ENCODE data around the gene AJUBA. TPM values are rescaled to one million over a fixed set of nuclear protein-coding genes. Genes with fewer than 3 reads are reported as not detected.
"Not testable (repeated sequence)": the region's sequence is repeated elsewhere in the genome, so short reads cannot be mapped to it uniquely, and the experiment has no call there.

The AJUBA gene
- polyA plus RNA-seq, 1 experiment = 77.0 TPM

DNA sequence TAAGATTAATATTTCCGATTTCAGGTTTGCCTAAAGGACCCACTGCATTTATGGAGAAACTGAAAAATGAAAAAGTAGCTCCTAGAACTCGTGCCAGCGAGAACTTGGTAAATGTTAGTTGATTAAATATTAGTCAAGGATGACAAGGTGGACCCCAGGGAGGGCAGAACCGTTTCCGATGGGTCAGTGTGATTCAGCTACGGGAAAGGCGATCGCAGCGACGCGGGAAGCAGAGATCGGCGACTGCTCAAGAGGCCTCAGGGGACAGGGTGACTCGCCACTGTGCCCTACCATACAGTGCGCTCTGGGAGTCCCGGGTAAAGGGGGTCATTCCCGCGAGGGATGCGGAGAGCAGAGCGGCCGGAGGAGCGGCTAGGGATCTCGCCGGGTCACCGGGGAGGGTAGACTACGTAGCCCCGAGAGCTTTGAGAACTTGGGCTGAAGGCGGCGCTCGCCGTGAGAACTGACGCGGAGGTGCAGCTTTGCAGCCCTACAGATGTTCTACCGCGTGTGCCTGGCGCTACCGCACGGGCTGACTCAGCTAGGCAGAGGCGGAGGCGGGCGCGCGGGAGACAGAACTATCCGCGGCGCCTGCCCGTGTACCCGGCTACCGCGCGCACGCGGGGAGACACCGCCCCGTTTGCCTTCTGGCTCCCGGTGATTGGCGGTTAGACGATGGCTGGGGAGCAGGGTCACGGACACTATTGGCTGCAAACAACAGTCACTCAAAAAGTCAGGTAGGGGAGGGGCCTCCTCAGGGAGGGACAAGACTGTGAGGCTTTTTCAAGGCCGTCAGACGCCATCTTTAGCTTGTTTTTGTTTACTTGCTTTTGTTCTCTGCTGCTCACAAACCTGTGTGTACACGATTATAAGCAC lies 24.4 kb upstream of the AJUBA start:
- no peaks in the 10 kb centered on the region for H3K9me3 ChIP-seq (ENCODE audit: control insufficient read depth, insufficient read depth, low read length)
- peak overlapping the region; percentile 92 for H3K27ac ChIP-seq (ENCODE audit: low read depth, low read length)
- CTCF ChIA-PET = interaction anchor here (0.8 to 4.0 kb wide), 18 partner anchors 11 to 450 kb away, joined by 3 to 53 read pairs (median 6); partner anchors contain the start of gene AJUBA
- TF ChIP-seq, protein P1, sequence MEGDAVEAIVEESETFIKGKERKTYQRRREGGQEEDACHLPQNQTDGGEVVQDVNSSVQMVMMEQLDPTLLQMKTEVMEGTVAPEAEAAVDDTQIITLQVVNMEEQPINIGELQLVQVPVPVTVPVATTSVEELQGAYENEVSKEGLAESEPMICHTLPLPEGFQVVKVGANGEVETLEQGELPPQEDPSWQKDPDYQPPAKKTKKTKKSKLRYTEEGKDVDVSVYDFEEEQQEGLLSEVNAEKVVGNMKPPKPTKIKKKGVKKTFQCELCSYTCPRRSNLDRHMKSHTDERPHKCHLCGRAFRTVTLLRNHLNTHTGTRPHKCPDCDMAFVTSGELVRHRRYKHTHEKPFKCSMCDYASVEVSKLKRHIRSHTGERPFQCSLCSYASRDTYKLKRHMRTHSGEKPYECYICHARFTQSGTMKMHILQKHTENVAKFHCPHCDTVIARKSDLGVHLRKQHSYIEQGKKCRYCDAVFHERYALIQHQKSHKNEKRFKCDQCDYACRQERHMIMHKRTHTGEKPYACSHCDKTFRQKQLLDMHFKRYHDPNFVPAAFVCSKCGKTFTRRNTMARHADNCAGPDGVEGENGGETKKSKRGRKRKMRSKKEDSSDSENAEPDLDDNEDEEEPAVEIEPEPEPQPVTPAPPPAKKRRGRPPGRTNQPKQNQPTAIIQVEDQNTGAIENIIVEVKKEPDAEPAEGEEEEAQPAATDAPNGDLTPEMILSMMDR (IDR thresholded peaks at IDR 0.05; ENCODE audit: low read depth, low read length) = peak; percentile 40
- POLR2A ChIA-PET = interaction anchor here (0.6 to 1.8 kb wide), 17 partner anchors 10 to 496 kb away, joined by 3 to 13 read pairs (median 4); partner anchors contain the start of genes ABHD4, ACIN1, AJUBA and C14orf119
- H3K4me3 ChIP-seq (ENCODE audit: low read depth, low read length) = peak overlapping the region; percentile 80
- DNase-seq (ENCODE audit: low read depth, low spot score) = peak; percentile 95
- no peaks in the 10 kb centered on the region for H3K27me3 ChIP-seq (ENCODE audit: control insufficient read depth, insufficient read depth, low read length)

DNA sequence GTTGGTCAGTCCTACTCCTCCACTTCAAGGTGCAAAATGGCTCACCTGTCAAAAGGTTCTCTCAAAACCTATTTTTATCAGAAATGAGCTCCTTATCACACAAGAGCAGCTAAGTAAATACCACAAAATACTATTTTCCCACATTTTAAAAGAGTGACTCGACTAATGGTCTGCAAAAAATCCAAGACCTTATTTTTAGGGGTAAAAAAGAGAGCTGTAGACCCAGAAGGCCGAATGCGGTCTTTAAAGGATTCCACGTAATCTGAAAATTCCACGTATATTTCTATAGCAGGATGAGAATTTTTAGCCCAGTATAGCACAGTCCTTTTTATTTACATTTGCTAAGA lies 23.8 kb upstream of the AJUBA start:
- Histone ChIP-seq H3K27me3 (ENCODE audit: control insufficient read depth, insufficient read depth, low read length) (no peaks in the 10 kb centered on the region), H3K9me3 (ENCODE audit: control insufficient read depth, insufficient read depth, low read length) (no peaks in the 10 kb centered on the region), H3K4me3 (ENCODE audit: low read depth, low read length) (peak overlapping the region; percentile 80), H3K27ac (ENCODE audit: low read depth, low read length) (peak overlapping the region; percentile 92)
- ChIA-PET CTCF (interaction anchor here (0.7 to 4.0 kb wide), 19 partner anchors 10 to 449 kb away, joined by 3 to 53 read pairs (median 6); partner anchors contain the start of gene AJUBA), POLR2A (interaction anchor here (0.6 to 1.6 kb wide), 9 partner anchors 9 to 496 kb away, joined by 3 to 13 read pairs (median 4); partner anchors contain the start of genes ACIN1, AJUBA, C14orf119 and CDH24)
- DNase-seq (ENCODE audit: low read depth, low spot score) = no peak
- TF ChIP-seq, protein P1 (IDR thresholded peaks at IDR 0.05; ENCODE audit: low read depth, low read length) = no peak

DNA sequence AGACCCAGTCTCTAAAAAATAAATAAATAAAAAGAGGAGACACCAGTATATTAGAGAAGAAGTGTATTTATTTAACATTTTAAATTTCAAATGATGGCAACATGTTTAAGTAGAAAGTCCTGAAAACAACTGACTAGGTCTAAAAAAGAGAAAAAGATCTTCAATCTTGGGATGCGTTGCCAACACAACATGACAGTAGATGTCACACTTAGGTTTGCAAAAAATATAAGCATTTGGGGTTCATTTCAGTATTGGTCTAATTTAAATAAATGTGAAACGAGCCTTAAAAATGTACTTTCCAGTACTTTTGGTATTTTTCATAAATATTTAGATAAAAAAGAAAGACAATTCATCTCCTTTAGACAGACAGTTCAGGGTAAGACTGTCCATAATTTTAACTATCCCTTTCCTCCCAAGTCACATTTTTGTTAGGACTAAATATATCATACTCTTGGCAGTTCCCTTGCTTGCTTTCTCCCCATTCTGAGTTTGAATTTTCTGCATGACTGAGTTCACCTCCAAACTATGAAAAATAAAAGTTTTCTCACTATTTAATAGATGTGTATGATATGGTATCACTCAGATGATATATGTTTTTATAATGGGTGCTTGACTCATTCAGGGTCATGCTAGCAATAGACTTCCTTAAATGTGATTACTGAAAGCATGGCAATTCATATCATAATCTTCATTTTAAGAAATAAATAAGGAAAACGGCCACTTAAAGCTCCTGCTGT lies 23.3 kb upstream of the AJUBA start:
- H3K27me3 ChIP-seq (ENCODE audit: control insufficient read depth, insufficient read depth, low read length) = no peaks in the 10 kb centered on the region
- ChIA-PET POLR2A (interaction anchor here (1.3 to 1.6 kb wide), 3 partner anchors 9 to 57 kb away, joined by 3 to 9 read pairs (median 4); partner anchors contain the start of gene AJUBA), CTCF (interaction anchor here (0.7 to 6.0 kb wide), 16 partner anchors 10 to 295 kb away, joined by 3 to 53 read pairs (median 6); partner anchors contain the start of gene AJUBA)
- no peak overlapping the region for H3K4me3 ChIP-seq (ENCODE audit: low read depth, low read length)
- no peaks in the 10 kb centered on the region for H3K9me3 ChIP-seq (ENCODE audit: control insufficient read depth, insufficient read depth, low read length)
- no peak for DNase-seq (ENCODE audit: low read depth, low spot score)
- TF ChIP-seq, protein P1 (IDR thresholded peaks at IDR 0.05; ENCODE audit: low read depth, low read length) = no peak
- H3K27ac ChIP-seq (ENCODE audit: low read depth, low read length) = no peak overlapping the region

- H3K4me3 ChIP-seq (ENCODE audit: low read depth, low read length); H3K27ac ChIP-seq (ENCODE audit: low read depth, low read length); H3K27me3 ChIP-seq (ENCODE audit: control insufficient read depth, insufficient read depth, low read length); POLR2A ChIA-PET; DNase-seq (ENCODE audit: low read depth, low spot score); H3K9me3 ChIP-seq (ENCODE audit: control insufficient read depth, insufficient read depth, low read length): not testable (repeated sequence)
- CTCF ChIA-PET = interaction anchor here (0.8 to 6.0 kb wide), 5 partner anchors 10 to 73 kb away, joined by 3 to 35 read pairs (median 4); no protein-coding TSS in a partner anchor
These were observed 21.9 kb upstream of the AJUBA start for GRCh38 chr14:23004274-23004673.

GRCh38 chr14:23002592-23002991 lies 20.2 kb upstream of the AJUBA start:
- Histone ChIP-seq H3K4me3 (ENCODE audit: low read depth, low read length) (no peak overlapping the region), H3K9me3 (ENCODE audit: control insufficient read depth, insufficient read depth, low read length) (no peaks in the 10 kb centered on the region), H3K27me3 (ENCODE audit: control insufficient read depth, insufficient read depth, low read length) (no peaks in the 10 kb centered on the region), H3K27ac (ENCODE audit: low read depth, low read length) (no peak overlapping the region)
- ChIA-PET POLR2A (interaction anchor here (0.6 kb wide), 1 partner anchor 1269 kb away, joined by 4 read pairs; the partner anchor contains the start of gene RABGGTA), CTCF (interaction anchor here (0.6 to 6.0 kb wide), 3 partner anchors 16 to 72 kb away, joined by 3 to 35 read pairs (median 3); no protein-coding TSS in a partner anchor)
- DNase-seq (ENCODE audit: low read depth, low spot score) = no peak
- TF ChIP-seq, protein P1 (IDR thresholded peaks at IDR 0.05; ENCODE audit: low read depth, low read length) = no peak

Measured in AG04450 (cell line).